Parathyroid adenoma (tissue), 2 donors: ENCODE data around the gene BEND5.

Experiments
- H2AFZ ChIP-seq: fragments of 300-600 bp; sonication (generic); one replicate; pipeline ENCODE4 v1.7.0; 2017; ENCODE audit warnings: antibody characterized with exemption, mild to moderate bottlenecking
- H3K27ac ChIP-seq: fragments of 300-600 bp; sonication (generic); one replicate; pipeline ENCODE4 v1.7.0; 2017
- H3K27me3 ChIP-seq: fragments of 300-600 bp; sonication (generic); one replicate; pipeline ENCODE4 v1.7.0; 2017; ENCODE audit warnings: low read length; ENCODE audit not compliant: control insufficient read depth, insufficient read depth
- H3K36me3 ChIP-seq: fragments of 300-600 bp; sonication (generic); one replicate; pipeline ENCODE4 v1.7.0; 2017; ENCODE audit warnings: low read length; ENCODE audit not compliant: control insufficient read depth, insufficient read depth
- H3K4me1 ChIP-seq: fragments of 300-600 bp; sonication (generic); one replicate; pipeline ENCODE4 v1.7.0; 2017; ENCODE audit warnings: control low read depth
- H3K4me2 ChIP-seq: fragments of 300-600 bp; sonication (generic); one replicate; pipeline ENCODE4 v1.7.0; 2017; ENCODE audit warnings: low read length
- H3K4me3 ChIP-seq: fragments of 300-600 bp; sonication (generic); one replicate; pipeline ENCODE4 v1.7.0; 2017; ENCODE audit warnings: low read depth, low read length
- H3K79me2 ChIP-seq: fragments of 300-600 bp; sonication (generic); one replicate; pipeline ENCODE4 v1.7.0; 2017; ENCODE audit warnings: control low read depth
- H3K9ac ChIP-seq: fragments of 300-600 bp; sonication (generic); one replicate; pipeline ENCODE4 v1.7.0; 2017; ENCODE audit warnings: mild to moderate bottlenecking
- H3K9me3 ChIP-seq: fragments of 300-600 bp; sonication (generic); one replicate; pipeline ENCODE4 v1.7.0; 2017; ENCODE audit warnings: low read length; ENCODE audit not compliant: control insufficient read depth
- TF ChIP-seq, protein P1 (sequence below): fragments of 300-600 bp; sonication (generic); IDR thresholded peaks from one replicate; pipeline ENCODE4 v1.7.0; 2017; ENCODE audit warnings: antibody characterized with exemption, mild to moderate bottlenecking
- donor health status: primary hyperparathyroidism.

BEND5 gene

DNA sequence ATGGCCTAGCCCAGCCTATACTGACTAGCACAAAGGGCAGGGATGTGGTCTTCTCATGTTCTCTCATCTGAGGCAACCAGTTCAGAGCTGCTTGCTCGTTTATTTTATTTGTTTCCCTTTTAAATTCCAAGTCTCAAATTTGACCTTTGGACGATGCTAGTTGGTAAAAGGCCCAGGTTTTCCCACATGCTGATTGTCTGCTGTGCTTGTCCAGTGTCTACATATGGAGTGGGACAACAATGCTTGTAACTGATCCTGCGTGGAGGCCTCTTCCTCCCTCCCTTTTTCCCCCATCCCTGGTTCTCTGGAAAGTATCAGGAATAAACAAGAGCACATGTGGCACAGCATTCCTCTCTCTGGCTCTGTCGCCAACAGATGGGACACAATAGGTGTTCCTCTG is 34.0 kb upstream of the BEND5 start:
- Histone ChIP-seq H3K27me3 (no peaks in the 10 kb centered on the region), H3K4me1 (no peaks in the 10 kb centered on the region), H2AFZ (no peak overlapping the region), H3K4me3 (no peak overlapping the region), H3K4me2 (no peak overlapping the region), H3K27ac (no peak overlapping the region), H3K79me2 (no peaks in the 10 kb centered on the region), H3K36me3 (no peaks in the 10 kb centered on the region), H3K9me3 (no peaks in the 10 kb centered on the region), H3K9ac (no peak overlapping the region)
- TF ChIP-seq, protein P1, sequence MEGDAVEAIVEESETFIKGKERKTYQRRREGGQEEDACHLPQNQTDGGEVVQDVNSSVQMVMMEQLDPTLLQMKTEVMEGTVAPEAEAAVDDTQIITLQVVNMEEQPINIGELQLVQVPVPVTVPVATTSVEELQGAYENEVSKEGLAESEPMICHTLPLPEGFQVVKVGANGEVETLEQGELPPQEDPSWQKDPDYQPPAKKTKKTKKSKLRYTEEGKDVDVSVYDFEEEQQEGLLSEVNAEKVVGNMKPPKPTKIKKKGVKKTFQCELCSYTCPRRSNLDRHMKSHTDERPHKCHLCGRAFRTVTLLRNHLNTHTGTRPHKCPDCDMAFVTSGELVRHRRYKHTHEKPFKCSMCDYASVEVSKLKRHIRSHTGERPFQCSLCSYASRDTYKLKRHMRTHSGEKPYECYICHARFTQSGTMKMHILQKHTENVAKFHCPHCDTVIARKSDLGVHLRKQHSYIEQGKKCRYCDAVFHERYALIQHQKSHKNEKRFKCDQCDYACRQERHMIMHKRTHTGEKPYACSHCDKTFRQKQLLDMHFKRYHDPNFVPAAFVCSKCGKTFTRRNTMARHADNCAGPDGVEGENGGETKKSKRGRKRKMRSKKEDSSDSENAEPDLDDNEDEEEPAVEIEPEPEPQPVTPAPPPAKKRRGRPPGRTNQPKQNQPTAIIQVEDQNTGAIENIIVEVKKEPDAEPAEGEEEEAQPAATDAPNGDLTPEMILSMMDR, result no peak

DNA sequence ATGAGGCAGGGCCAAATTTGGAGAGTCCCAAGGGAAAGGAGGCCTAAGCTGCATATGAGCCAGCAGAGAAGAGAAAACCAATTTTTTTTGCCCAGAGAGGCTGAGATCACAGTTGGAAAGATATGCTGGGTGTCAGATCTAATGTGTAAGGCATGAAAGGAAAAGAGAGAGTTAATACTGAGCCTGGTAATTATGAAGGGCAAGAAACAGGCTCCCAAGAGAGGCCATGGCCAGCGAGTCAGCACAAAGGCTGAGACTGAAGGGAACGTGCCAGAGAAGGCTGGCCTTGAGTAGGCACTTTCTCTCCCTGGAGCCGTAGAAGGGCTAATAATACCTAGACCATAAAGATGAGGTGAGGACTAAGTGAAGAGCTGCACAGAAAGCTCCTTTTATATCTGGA is 31.8 kb upstream of the BEND5 start:
- no peaks in the 10 kb centered on the region for H3K9me3 ChIP-seq
- no peaks in the 10 kb centered on the region for H3K27me3 ChIP-seq
- no peaks in the 10 kb centered on the region for H3K79me2 ChIP-seq
- H3K9ac ChIP-seq, result no peak overlapping the region
- H3K36me3 ChIP-seq, result no peaks in the 10 kb centered on the region
- H3K4me1 ChIP-seq, result no peaks in the 10 kb centered on the region
- H2AFZ ChIP-seq, result no peak overlapping the region
- no peak overlapping the region for H3K4me2 ChIP-seq
- TF ChIP-seq, protein P1, result no peak
- H3K27ac ChIP-seq, result no peak overlapping the region
- H3K4me3 ChIP-seq, result no peak overlapping the region

DNA sequence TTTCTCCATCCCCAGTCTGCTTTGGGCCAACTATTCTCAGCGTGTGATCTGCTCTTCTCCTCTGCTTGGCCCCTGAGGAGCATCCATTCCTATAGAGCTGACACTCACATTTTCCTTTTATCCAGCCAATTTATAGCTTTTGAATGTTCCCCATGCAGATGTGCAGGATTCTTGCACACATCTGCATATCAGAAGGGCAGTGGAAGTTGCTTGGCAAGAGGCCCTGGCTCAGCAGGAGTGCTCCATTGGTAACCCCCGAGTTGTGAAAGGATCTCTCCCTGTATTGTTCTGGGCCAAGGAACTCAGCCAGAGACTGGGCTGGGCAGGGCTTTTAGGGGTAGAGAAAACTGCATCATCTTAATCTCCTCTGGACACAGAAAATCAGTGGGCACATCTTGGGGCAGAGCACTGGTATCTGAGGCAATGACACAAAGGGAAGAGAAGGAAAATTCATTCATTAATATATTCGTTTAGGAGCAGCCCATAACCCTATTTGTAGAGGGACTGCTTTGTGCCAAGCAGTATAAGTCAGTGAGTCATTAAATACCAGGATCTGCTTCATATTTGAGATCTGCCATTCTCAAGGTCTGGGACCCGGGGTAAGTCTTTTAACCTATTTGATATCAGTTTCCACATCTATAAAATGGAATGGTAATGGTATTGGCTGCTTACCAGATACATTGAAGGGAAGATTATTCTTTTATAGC is 31.0 kb upstream of the BEND5 start:
- H3K36me3 ChIP-seq, result no peaks in the 10 kb centered on the region
- no peak overlapping the region for H3K27ac ChIP-seq
- no peaks in the 10 kb centered on the region for H3K79me2 ChIP-seq
- no peak overlapping the region for H3K9ac ChIP-seq
- H3K4me3 ChIP-seq, result no peak overlapping the region
- H2AFZ ChIP-seq, result no peak overlapping the region
- TF ChIP-seq, protein P1, result no peak
- H3K4me1 ChIP-seq, result no peaks in the 10 kb centered on the region
- no peaks in the 10 kb centered on the region for H3K9me3 ChIP-seq
- no peak overlapping the region for H3K4me2 ChIP-seq
- H3K27me3 ChIP-seq, result no peaks in the 10 kb centered on the region

DNA sequence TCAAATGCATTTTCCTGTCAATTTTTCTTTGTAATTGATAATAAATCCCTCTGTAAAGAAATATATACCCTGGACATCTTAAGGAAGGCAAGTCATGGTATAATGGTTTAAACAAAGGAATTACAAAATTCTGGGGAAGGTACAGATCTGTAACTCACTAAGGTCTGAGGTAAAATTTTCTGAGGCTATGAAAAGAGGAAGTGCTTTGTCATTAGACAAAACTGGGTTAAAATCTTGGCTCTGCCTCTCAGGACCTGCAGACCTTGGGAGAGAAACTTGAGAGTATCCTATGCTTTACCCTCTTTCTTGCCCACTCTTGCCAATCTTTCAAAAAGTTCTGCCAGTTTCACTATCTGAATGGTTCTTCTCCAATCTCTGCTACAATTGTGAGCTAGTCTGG is 26.8 kb upstream of the BEND5 start:
- Histone ChIP-seq H3K79me2 (no peaks in the 10 kb centered on the region), H3K9ac (no peak overlapping the region), H3K36me3 (no peaks in the 10 kb centered on the region), H3K27ac (no peak overlapping the region), H3K27me3 (no peaks in the 10 kb centered on the region), H3K9me3 (no peaks in the 10 kb centered on the region), H3K4me2 (no peak overlapping the region), H3K4me3 (no peak overlapping the region), H2AFZ (no peak overlapping the region), H3K4me1 (no peaks in the 10 kb centered on the region)
- TF ChIP-seq, protein P1, result no peak

DNA sequence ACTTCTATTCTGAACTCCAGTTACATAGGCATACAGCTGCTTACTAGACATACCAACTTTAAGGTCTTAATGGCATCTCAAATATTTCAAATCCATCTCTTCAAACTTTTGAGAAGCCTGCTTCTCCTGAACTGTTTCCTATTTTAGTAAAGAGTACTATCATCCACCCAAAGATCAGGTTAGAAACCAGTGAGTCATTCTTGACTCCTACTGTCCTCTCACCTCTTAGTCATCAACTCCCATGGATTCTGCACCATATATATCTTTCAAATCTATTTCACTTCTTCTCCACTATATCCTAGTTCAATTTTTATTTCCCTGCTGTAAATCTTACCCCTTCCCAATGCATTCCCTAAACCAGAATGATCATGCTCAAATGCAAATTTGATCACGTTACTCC is 18.1 kb upstream of the BEND5 start:
- Histone ChIP-seq H3K36me3 (no peaks in the 10 kb centered on the region), H3K27me3 (no peaks in the 10 kb centered on the region), H2AFZ (no peak overlapping the region), H3K4me1 (no peaks in the 10 kb centered on the region), H3K27ac (no peak overlapping the region), H3K4me2 (no peak overlapping the region), H3K79me2 (no peaks in the 10 kb centered on the region), H3K9me3 (no peaks in the 10 kb centered on the region), H3K9ac (no peak overlapping the region), H3K4me3 (no peak overlapping the region)
- TF ChIP-seq, protein P1, result no peak
